ENCODE results near the gene RARB.

RARB gene

GRCh38 chr3:25582242-25582641, 154.2 kb downstream of the RARB start:
- no peak for DNase-seq

GRCh38 chr3:25583343-25583742, 155.3 kb downstream of the RARB start:
- DNase-seq, result no peak

GRCh38 chr3:25584011-25584789, 156.1 kb downstream of the RARB start:
- DNase-seq, result no peak

GRCh38 chr3:25585361-25586166, 157.5 kb downstream of the RARB start:
- DNase-seq, result no peak

- DNase-seq, result no peak
These were observed 158.1 kb downstream of the RARB start for GRCh38 chr3:25586167-25586505.

GRCh38 chr3:25586553-25586952, 158.5 kb downstream of the RARB start:
- no peak for DNase-seq

- no peak for DNase-seq
These were observed 159.0 kb downstream of the RARB start for GRCh38 chr3:25587094-25587493.

- DNase-seq, result no peak
These were observed 159.5 kb downstream of the RARB start for GRCh38 chr3:25587526-25587925.

- DNase-seq, result no peak
These were observed 159.9 kb downstream of the RARB start for GRCh38 chr3:25587975-25588374.

GRCh38 chr3:25588441-25589103, 160.5 kb downstream of the RARB start:
- DNase-seq, result no peak

GRCh38 chr3:25589104-25589782, 161.2 kb downstream of the RARB start:
- DNase-seq, result no peak

GRCh38 chr3:25589783-25590258, 161.8 kb downstream of the RARB start:
- no peak for DNase-seq

- DNase-seq, result no peak
These were observed 164.5 kb downstream of the RARB start for GRCh38 chr3:25592510-25592968.

GRCh38 chr3:25593001-25593400, 164.9 kb downstream of the RARB start:
- no peak for DNase-seq

- DNase-seq, result no peak
These were observed 166.0 kb downstream of the RARB start for GRCh38 chr3:25594007-25594502.

GRCh38 chr3:25597535-25598101, 169.6 kb downstream of the RARB start:
- DNase-seq, result no peak

- no peak for DNase-seq
These were observed 175.6 kb downstream of the RARB start for GRCh38 chr3:25603703-25604102.

GRCh38 chr3:25604107-25604805, 176.2 kb downstream of the RARB start:
- DNase-seq, result no peak

- DNase-seq, result no peak
These were observed 182.1 kb downstream of the RARB start for GRCh38 chr3:25610167-25610566.

- no peak for DNase-seq
These were observed 182.7 kb downstream of the RARB start for GRCh38 chr3:25610779-25611178.

- DNase-seq, result no peak
These were observed 183.1 kb downstream of the RARB start for GRCh38 chr3:25611193-25611592.

GRCh38 chr3:25618028-25618427, 190.0 kb downstream of the RARB start:
- DNase-seq, result no peak
